H1 (cell line): Measurements from ENCODE around the gene ABHD12B. TPM values are rescaled to one million over a fixed set of nuclear protein-coding genes. Genes with fewer than 3 reads are reported as not detected.

ENCODE experiments used
- CTCF ChIA-PET: fragments of 300-600 bp; sonication (Branson Sonifier 250); formaldehyde crosslinking; loops from one replicate; lab custom pipeline; 2021; ENCODE audit not compliant: partially characterized antibody; lab: Charles Lee
- POLR2A ChIA-PET: fragments of 300-600 bp; sonication (Branson Sonifier 250); formaldehyde crosslinking; loops from one replicate; lab custom pipeline; 2021; ENCODE audit warnings: inconsistent platforms; ENCODE audit not compliant: partially characterized antibody; lab: Charles Lee
- DNase-seq, 2 experiments: peaks; one replicate each; pipeline versions ENCODE4 v3.0.0 to v3.0.0-alpha.2; 2010 to 2022; ENCODE audit warnings: low spot score in 2 of 2, low read depth in 1 of 2, mixed read lengths in 1 of 2
- FAIRE-seq: peaks from 2 replicates; lab custom pipeline; 2011; peaks lifted over from hg19 to GRCh38; lab: Jason Lieb, UNC
- H2AFZ ChIP-seq: 2 replicates; pipeline ENCODE4 v1.8.1; 2012; ENCODE audit warnings: low read length, inconsistent platforms
- H2AK5ac ChIP-seq: 2 replicates; pipeline ENCODE4 v1.6.1; 2013; ENCODE audit warnings: low read depth, low read length
- H2BK120ac ChIP-seq: replicated peaks from 2 replicates; pipeline ENCODE3; 2013; ENCODE audit warnings: low read depth, low read length, inconsistent platforms
- H2BK12ac ChIP-seq: 2 replicates; pipeline ENCODE4 v1.6.1; 2013; ENCODE audit warnings: low read depth, low read length
- H2BK15ac ChIP-seq: 2 replicates; pipeline ENCODE4 v1.6.1; 2013; ENCODE audit warnings: low read length
- H2BK20ac ChIP-seq: 2 replicates; pipeline ENCODE4 v1.6.1; 2013; ENCODE audit warnings: low read length
- H2BK5ac ChIP-seq: 2 replicates; pipeline ENCODE4 v1.6.1; 2013; ENCODE audit warnings: low read depth, low read length
- H3K14ac ChIP-seq: 2 replicates; pipeline ENCODE4 v1.6.1; 2013; ENCODE audit warnings: inconsistent platforms; ENCODE audit not compliant: insufficient read length
- H3K18ac ChIP-seq: 2 replicates; pipeline ENCODE4 v1.6.1; 2013; ENCODE audit warnings: low read length; ENCODE audit errors: extremely low read depth
- H3K23ac ChIP-seq: 2 replicates; pipeline ENCODE4 v1.6.1; 2013; ENCODE audit warnings: inconsistent platforms; ENCODE audit not compliant: insufficient read length
- H3K23me2 ChIP-seq: 2 replicates; pipeline ENCODE4 v1.6.1; 2013; ENCODE audit warnings: low read depth, low read length
- H3K27ac ChIP-seq: 2 replicates; pipeline ENCODE4 v1.6.1; 2011; ENCODE audit warnings: low read depth, low read length, inconsistent platforms
- H3K27me3 ChIP-seq, 4 experiments: replicated peaks in 1 of 4; 1 replicate in 1 of 4; 2 replicates in 3 of 4; pipeline versions ENCODE4 v1.6.1 to v1.8.1; 2011 to 2013; ENCODE audit warnings: low read length in 3 of 4, mild to moderate bottlenecking in 3 of 4, inconsistent platforms in 2 of 4, mixed read lengths in 2 of 4, moderate library complexity in 1 of 4; ENCODE audit not compliant: control insufficient read depth in 3 of 4, insufficient read depth in 3 of 4; ENCODE audit errors: extremely low read depth in 1 of 4
- H3K36me3 ChIP-seq, 4 experiments: 2 replicates each; pipeline versions ENCODE4 v1.6.1 to v1.8.1; 2011 to 2013; ENCODE audit warnings: mild to moderate bottlenecking in 4 of 4, low read length in 3 of 4, moderate library complexity in 2 of 4, control low read depth in 1 of 4, inconsistent platforms in 1 of 4; ENCODE audit not compliant: insufficient read depth in 4 of 4, control insufficient read depth in 2 of 4
- H3K4ac ChIP-seq: replicated peaks from 2 replicates; pipeline ENCODE3; 2013; ENCODE audit warnings: low read length, low read depth, mixed read lengths, inconsistent platforms; ENCODE audit not compliant: insufficient read length
- H3K4me1 ChIP-seq, 4 experiments: replicated peaks in 1 of 4; 1 replicate in 1 of 4; 2 replicates in 3 of 4; pipeline versions ENCODE4 v1.6.1 to v1.8.1; 2011 to 2013; ENCODE audit warnings: low read length in 3 of 4, inconsistent platforms in 2 of 4, mixed read lengths in 1 of 4; ENCODE audit not compliant: insufficient read depth in 4 of 4, control insufficient read depth in 3 of 4
- H3K4me2 ChIP-seq, 2 experiments: 2 replicates each; pipeline versions ENCODE4 v1.6.1 to v1.8.1; 2011 to 2013; ENCODE audit warnings: low read depth in 2 of 2, low read length in 2 of 2, control low read depth in 1 of 2, inconsistent platforms in 1 of 2, mild to moderate bottlenecking in 1 of 2; ENCODE audit not compliant: insufficient read depth in 1 of 2
- H3K4me3 ChIP-seq, 4 experiments: fragments of 200-600, 300-600 bp in 1 of 4; sonication (generic), shearing (Covaris generic), sonication (Bioruptor Twin) in 1 of 4; 2 replicates each; pipeline versions ENCODE4 v1.5.1 to v1.8.1; 2011 to 2016; ENCODE audit warnings: low read length in 4 of 4, low read depth in 3 of 4, control low read depth in 2 of 4, inconsistent platforms in 2 of 4, mild to moderate bottlenecking in 2 of 4, mixed read lengths in 1 of 4, moderate library complexity in 1 of 4; ENCODE audit not compliant: insufficient read depth in 2 of 4; ENCODE audit errors: extremely low read depth in 1 of 4
- H3K56ac ChIP-seq: replicated peaks from 2 replicates; pipeline ENCODE3; 2013; ENCODE audit warnings: low read depth, mild to moderate bottlenecking, mixed read lengths, low read length, inconsistent platforms; ENCODE audit not compliant: insufficient read length
- H3K79me1 ChIP-seq: 2 replicates; pipeline ENCODE4 v1.6.1; 2013; ENCODE audit warnings: low read depth, low read length, control low read depth
- H3K79me2 ChIP-seq, 2 experiments: 2 replicates each; pipeline versions ENCODE4 v1.6.1 to v1.8.1; 2012 to 2013; ENCODE audit warnings: low read length in 2 of 2, mild to moderate bottlenecking in 2 of 2, inconsistent platforms in 1 of 2; ENCODE audit not compliant: insufficient read depth in 2 of 2, control insufficient read depth in 1 of 2
- H3K9ac ChIP-seq, 4 experiments: replicated peaks in 1 of 4; 1 replicate in 1 of 4; 2 replicates in 3 of 4; pipeline versions ENCODE4 v1.6.1 to v1.8.1; 2011 to 2013; ENCODE audit warnings: low read depth in 3 of 4, low read length in 3 of 4, control low read depth in 2 of 4, mild to moderate bottlenecking in 2 of 4, moderate library complexity in 2 of 4, inconsistent platforms in 1 of 4; ENCODE audit errors: extremely low read depth in 1 of 4
- H3K9me3 ChIP-seq, 2 experiments: 2 replicates each; pipeline versions ENCODE4 v1.6.1 to v1.8.1; 2012 to 2013; ENCODE audit warnings: mild to moderate bottlenecking in 2 of 2, moderate library complexity in 2 of 2, control low read depth in 1 of 2, inconsistent platforms in 1 of 2, low read depth in 1 of 2, low read length in 1 of 2, mixed read lengths in 1 of 2; ENCODE audit not compliant: insufficient read depth in 2 of 2
- H4K20me1 ChIP-seq, 2 experiments: replicated peaks in 1 of 2; 2 replicates each; pipeline versions ENCODE3 to v1.8.1; 2011 to 2013; ENCODE audit warnings: inconsistent platforms in 2 of 2, low read length in 2 of 2, mild to moderate bottlenecking in 1 of 2; ENCODE audit not compliant: insufficient read depth in 2 of 2, control insufficient read depth in 1 of 2
- H4K5ac ChIP-seq: 2 replicates; pipeline ENCODE4 v1.6.1; 2013; ENCODE audit warnings: low read length, low read depth, mixed read lengths, inconsistent platforms; ENCODE audit not compliant: insufficient read length
- H4K8ac ChIP-seq: 2 replicates; pipeline ENCODE4 v1.8.0; 2013; ENCODE audit warnings: mild to moderate bottlenecking, moderate library complexity, low read length, inconsistent platforms; ENCODE audit not compliant: insufficient read depth; ENCODE audit errors: extremely low read depth
- H4K91ac ChIP-seq: replicated peaks from 2 replicates; pipeline ENCODE3; 2013; ENCODE audit warnings: low read length, mixed read lengths, inconsistent platforms; ENCODE audit not compliant: insufficient read length
- BRCA1 ChIP-seq: IDR thresholded peaks from 2 replicates; pipeline ENCODE4 v1.6.1; 2012; ENCODE audit warnings: low read depth, low read length, improper control_type of control experiment
- CBX8 ChIP-seq: fragments of 300-800, 300-1000 bp; sonication (generic); IDR thresholded peaks from 2 replicates; pipeline ENCODE4 v1.7.1; 2016; ENCODE audit warnings: low read depth, low read length, borderline replicate concordance
- CHD1 ChIP-seq: IDR thresholded peaks from 2 replicates; pipeline ENCODE4 v1.6.1; 2012; ENCODE audit warnings: low read depth, low read length, improper control_type of control experiment
- E2F6 ChIP-seq: IDR thresholded peaks from 2 replicates; pipeline ENCODE4 v1.6.1; 2012; ENCODE audit warnings: inconsistent platforms
- HDAC2 ChIP-seq, 2 experiments: fragments of 300-600 bp in 1 of 2; sonication (generic) in 1 of 2; IDR thresholded peaks; 2 replicates each; pipeline ENCODE4 v1.6.1; 2011 to 2012; ENCODE audit warnings: low read depth in 2 of 2, low read length in 2 of 2, mild to moderate bottlenecking in 2 of 2, moderate library complexity in 2 of 2, borderline replicate concordance in 1 of 2, inconsistent platforms in 1 of 2
- HDAC6 ChIP-seq: IDR thresholded peaks from one replicate; pipeline ENCODE4 v1.7.1; 2012; ENCODE audit warnings: low read depth, mild to moderate bottlenecking, inconsistent platforms, low read length, moderate library complexity
- POLR2AphosphoS5 ChIP-seq: IDR thresholded peaks from 2 replicates; pipeline ENCODE4 v1.6.1; 2011; ENCODE audit warnings: low read depth, low read length
- RBBP5 ChIP-seq: IDR thresholded peaks from 2 replicates; pipeline ENCODE4 v1.7.1; 2012; ENCODE audit warnings: low read depth, mild to moderate bottlenecking, inconsistent platforms, low read length, moderate library complexity, borderline replicate concordance
- RXRA ChIP-seq: IDR thresholded peaks from 2 replicates; pipeline ENCODE4 v1.6.1; 2011; ENCODE audit warnings: low read depth, mild to moderate bottlenecking, low read length, moderate library complexity; ENCODE audit not compliant: insufficient read depth
- SIN3A ChIP-seq, 2 experiments: IDR thresholded peaks in 1 of 2; conservative IDR thresholded peaks in 1 of 2; 2 replicates each; pipeline ENCODE4 v1.6.1; 2011 to 2012; ENCODE audit warnings: low read length in 2 of 2, improper control_type of control experiment in 1 of 2, low read depth in 1 of 2, mild to moderate bottlenecking in 1 of 2
- SP2 ChIP-seq: IDR thresholded peaks from 2 replicates; pipeline ENCODE4 v1.6.1; 2012; ENCODE audit warnings: mild to moderate bottlenecking, low read length, inconsistent platforms
- WGBS, 2 experiments: shearing (Covaris generic) in 1 of 2; methylation state at CpG; one replicate each; pipeline versions ENCODE4 v1.1.6 to v1.1.7; 2013 to 2015; ENCODE audit warnings: low lambda C conversion rate in 2 of 2, mixed read lengths in 2 of 2, inconsistent platforms in 1 of 2, low coverage in 1 of 2, missing lambda C conversion rate in 1 of 2; ENCODE audit not compliant: insufficient replicate concordance in 2 of 2, insufficient coverage in 1 of 2, insufficient read length in 1 of 2; ENCODE audit errors: extremely low coverage in 1 of 2, missing lambda C conversion rate in 1 of 2; 5-methylcytosine and 5-hydroxymethylcytosine counted together
- polyA plus RNA-seq, 7 experiments: library from polyadenylated mRNA; depleted of rRNA in 3 of 7; stranded (reverse) in 5 of 7; unstranded in 2 of 7; fragments of >200 nt in 5 of 7; fragments of 200-250 nt in 2 of 7; gene quantifications; 1 replicate in 5 of 7; 2 replicates in 1 of 7; 4 replicates in 1 of 7; pipeline versions ENCODE4 v1.2.1 to v1.2.3, GENCODE V29; 2011 to 2013; ENCODE audit warnings: missing spikeins in 2 of 7, mixed read lengths in 2 of 7
- total RNA-seq: library from RNA; stranded (reverse); fragmentation: NEBNext Ultra II Directional; extraction: Animal tissue kit (Norgen Biotek cat#: 25700); gene quantifications from 2 replicates; pipeline ENCODE4 v1.2.1, GENCODE V29; 2021

ABHD12B gene
- total and polyA plus RNA-seq, 2 of the 8 experiments (the other 6 are each of a cell fraction or from before 2014, with no cell fraction given): 4.0 to 102 TPM

- 92% methylated on average over 6 of the region's 6 CpGs; no CpG with 5 or more reads in 1 of the 2 experiments for WGBS, 2 experiments
- Histone ChIP-seq H3K18ac (no peak overlapping the region), H3K14ac (no peak overlapping the region), H4K8ac (no peak overlapping the region), H3K4me2 (no peak overlapping the region), H3K79me2 (no peaks in the 10 kb centered on the region), H2BK5ac (no peak overlapping the region), H3K23ac (no peak overlapping the region), H3K4me3 (no peak overlapping the region), H2BK20ac (no peak overlapping the region), H3K79me1 (no peaks in the 10 kb centered on the region), H3K36me3 (peaks cover 3 to 27% (median 13%) of the 10 kb centered on the region in 4 experiments; a peak in 6 of 8 replicates), H3K9me3 (no peaks in the 10 kb centered on the region), H3K23me2 (no peaks in the 10 kb centered on the region; the same call in 1 of the 2 replicates), H2AFZ (no peak overlapping the region), H2AK5ac (no peak overlapping the region), H4K5ac (no peak overlapping the region), H3K27ac (no peak overlapping the region), H4K91ac (no peak overlapping the region), H3K27me3 (no peaks in the 10 kb centered on the region), H3K9ac (no peak overlapping the region), H2BK15ac (no peak overlapping the region), H2BK120ac (no peak overlapping the region), H3K56ac (no peak overlapping the region), H4K20me1 (peaks cover 0 to 2% of the 10 kb centered on the region in 2 experiments), H3K4ac (no peak overlapping the region), H3K4me1 (peaks cover 0 to 3% (median 1%) of the 10 kb centered on the region in 4 experiments; a peak in 2 of 7 replicates), H2BK12ac (no peak overlapping the region)
- FAIRE-seq (no peak), DNase-seq (no peak)
- ChIA-PET CTCF (interaction anchor here (0.7 kb wide), 1 partner anchor 8 kb away, joined by 3 read pairs; no protein-coding TSS in a partner anchor), POLR2A (no interaction called here)
- TF ChIP-seq BRCA1 (no peak), HDAC6 (no peak), RBBP5 (no peak), CBX8 (no peak), SP2 (no peak), CHD1 (no peak), POLR2AphosphoS5 (no peak), SIN3A (conservative IDR thresholded peaks at IDR 0.05 in 1 of 2, IDR thresholded peaks at IDR 0.05 in 1 of 2; ENCODE audit: low read depth in 1 of 2, low read length in 2 of 2) (no peak), E2F6 (no peak), RXRA (no peak), HDAC2 (IDR thresholded peaks at IDR 0.05; ENCODE audit: borderline replicate concordance in 1 of 2, low read depth in 2 of 2, low read length in 2 of 2) (no peak)
Observed at GRCh38 chr14:50917449-50917848, 45.6 kb downstream of the ABHD12B start.
